HFF-Myc (cell line): ENCODE results near the gene LIME1.

Source experiments
- DNase-seq: peaks from one replicate; pipeline ENCODE4 v3.0.0-alpha.2; 2011; ENCODE audit warnings: low read depth; ENCODE audit errors: extremely low read depth
- H3K4me3 ChIP-seq: replicated peaks from 2 replicates; pipeline ENCODE4 v1.5.1; 2011; ENCODE audit warnings: low read depth, mild to moderate bottlenecking, control low read depth, low read length
- CTCF ChIP-seq: IDR thresholded peaks from 2 replicates; pipeline ENCODE4 v1.5.1; 2012; ENCODE audit warnings: mild to moderate bottlenecking, low read depth, low read length, control low read depth; ENCODE audit errors: missing control alignments

The LIME1 gene

GRCh38 chr20:63767886-63768285, 31.4 kb downstream of the LIME1 start:
- no peak for TF ChIP-seq CTCF
- no peak for DNase-seq
- no peak overlapping the region for H3K4me3 ChIP-seq

- DNase-seq = no peak
- H3K4me3 ChIP-seq = no peak overlapping the region
- TF ChIP-seq CTCF = no peak
Observed at GRCh38 chr20:63768591-63769515, 32.4 kb downstream of the LIME1 start.

- H3K4me3 ChIP-seq = no peak overlapping the region
- TF ChIP-seq CTCF = no peak
Observed at GRCh38 chr20:63769891-63770474, 33.5 kb downstream of the LIME1 start.

GRCh38 chr20:63771046-63771707, 34.7 kb downstream of the LIME1 start:
- TF ChIP-seq CTCF = no peak
- H3K4me3 ChIP-seq = no peak overlapping the region
- DNase-seq = no peak

More at GRCh38 chr20:63769891-63770474, 33.5 kb downstream of the LIME1 start:
- DNase-seq = no peak

- TF ChIP-seq CTCF = no peak
- no peak overlapping the region for H3K4me3 ChIP-seq
- no peak for DNase-seq
Observed at GRCh38 chr20:63772781-63773518, 36.5 kb downstream of the LIME1 start.

GRCh38 chr20:63773571-63774241, 37.2 kb downstream of the LIME1 start:
- TF ChIP-seq CTCF = no peak
- no peak overlapping the region for H3K4me3 ChIP-seq
- DNase-seq = no peak
